Ascending aorta (tissue), 2 donors: ENCODE measurements around the gene LINGO4. TPM values are rescaled to one million over a fixed set of nuclear protein-coding genes. Genes with fewer than 3 reads are reported as not detected.

Experiments
- DNase-seq, 2 donors: peaks; one replicate each; pipeline ENCODE4 v3.0.0-alpha.2; 2019; ENCODE audit warnings: low spot score in 2 of 2
- H3K27ac ChIP-seq, 2 donors: fragments of 200-600 bp; sonication (generic); one replicate each; pipeline ENCODE4 v1.5.1; 2016 to 2017; ENCODE audit warnings: mild to moderate bottlenecking in 1 of 2
- H3K27me3 ChIP-seq: fragments of 200-600 bp; sonication (generic); one replicate; pipeline ENCODE4 v1.5.1; 2017
- H3K36me3 ChIP-seq, 2 donors: fragments of 200-600 bp; sonication (generic); one replicate each; pipeline ENCODE4 v1.5.1; 2016
- H3K4me1 ChIP-seq, 2 donors: fragments of 200-600 bp; sonication (generic); one replicate each; pipeline ENCODE4 v1.5.1; 2016 to 2017; ENCODE audit warnings: mild to moderate bottlenecking in 1 of 2
- H3K4me3 ChIP-seq, 2 donors: fragments of 200-600 bp; sonication (generic); one replicate each; pipeline ENCODE4 v1.5.1; 2016 to 2017; ENCODE audit warnings: mild to moderate bottlenecking in 1 of 2
- H3K9me3 ChIP-seq, 2 donors: fragments of 200-600 bp; sonication (generic); one replicate each; pipeline ENCODE4 v1.5.1; 2016
- CTCF ChIP-seq, 3 experiments: fragments of 200-600 bp in 2 of 3; fragments of 450-650 bp in 1 of 3; sonication (generic) in 2 of 3; IDR thresholded peaks; one replicate each; pipeline ENCODE4 v1.5.1; 2016 to 2019; ENCODE audit warnings: antibody characterized with exemption in 3 of 3, mild to moderate bottlenecking in 1 of 3, moderate library complexity in 1 of 3
- intact Hi-C: fragments of 100-400 bp; cut with DNase I; formaldehyde crosslinking; loops from one replicate; pipeline ENCODE4 v1.15.1; 2023
- total RNA-seq: library from RNA; depleted of rRNA; stranded (reverse); fragments of >200 nt; gene quantifications from one replicate; pipeline ENCODE4 v1.1.0, GENCODE V29; 2016

The LINGO4 gene
- total RNA-seq, 1 donor from 2014 or later = not detected

GRCh38 chr1:151759241-151759640, 46.0 kb downstream of the LINGO4 start:
- intact Hi-C loops = no loop called here
- Histone ChIP-seq H3K27ac (no peak overlapping the region), H3K27me3 (no peaks in the 10 kb centered on the region), H3K4me1 (peaks cover 0 to 7% of the 10 kb centered on the region in 2 donors), H3K4me3 (no peak overlapping the region), H3K9me3 (no peaks in the 10 kb centered on the region), H3K36me3 (peaks cover 8 to 38% of the 10 kb centered on the region in 2 donors)
- TF ChIP-seq CTCF (IDR thresholded peaks at IDR 0.05) = no peak
- no peak for DNase-seq

GRCh38 chr1:151756291-151756690, 48.9 kb downstream of the LINGO4 start:
- no peaks in the 10 kb centered on the region for H3K9me3 ChIP-seq
- no peak for TF ChIP-seq CTCF (IDR thresholded peaks at IDR 0.05)
- no peaks in the 10 kb centered on the region for H3K27me3 ChIP-seq
- H3K36me3 ChIP-seq = peaks cover 3 to 32% of the 10 kb centered on the region in 2 donors
- intact Hi-C loops = no loop called here
- H3K4me1 ChIP-seq = no peaks in the 10 kb centered on the region
- no peak overlapping the region for H3K27ac ChIP-seq
- H3K4me3 ChIP-seq = no peak overlapping the region
- DNase-seq = no peak

Other genes with a start within 250 kb of the LINGO4 start
- 13.0 TPM for gene SNX27, start 193.4 kb downstream of the LINGO4 start, total RNA-seq
- not detected for gene CELF3, start 88.6 kb downstream of the LINGO4 start, total RNA-seq
- gene RIIAD1, start 83.9 kb downstream of the LINGO4 start, total RNA-seq = not detected
- 64.8 TPM for gene MRPL9, start 41.9 kb downstream of the LINGO4 start, total RNA-seq
- 1.5 TPM for gene TDRKH, start 14.9 kb downstream of the LINGO4 start, total RNA-seq
- gene RORC, start 26.4 kb upstream of the LINGO4 start, total RNA-seq = not detected
- gene C2CD4D, start 34.4 kb upstream of the LINGO4 start, total RNA-seq = not detected
- gene THEM5, start 48.3 kb upstream of the LINGO4 start, total RNA-seq = not detected
- 7.7 TPM for gene THEM4, start 104.1 kb upstream of the LINGO4 start, total RNA-seq
- 25.8 TPM for gene S100A10, start 188.4 kb upstream of the LINGO4 start, total RNA-seq
- gene S100A11, start 231.6 kb upstream of the LINGO4 start, total RNA-seq = 442 TPM